RKO (cell line): ENCODE data around the gene SLC44A1.

ENCODE experiments used
- DNase-seq: peaks from one replicate; pipeline ENCODE4 v3.0.0-alpha.2; 2016; ENCODE audit warnings: low spot score

The SLC44A1 gene

DNA sequence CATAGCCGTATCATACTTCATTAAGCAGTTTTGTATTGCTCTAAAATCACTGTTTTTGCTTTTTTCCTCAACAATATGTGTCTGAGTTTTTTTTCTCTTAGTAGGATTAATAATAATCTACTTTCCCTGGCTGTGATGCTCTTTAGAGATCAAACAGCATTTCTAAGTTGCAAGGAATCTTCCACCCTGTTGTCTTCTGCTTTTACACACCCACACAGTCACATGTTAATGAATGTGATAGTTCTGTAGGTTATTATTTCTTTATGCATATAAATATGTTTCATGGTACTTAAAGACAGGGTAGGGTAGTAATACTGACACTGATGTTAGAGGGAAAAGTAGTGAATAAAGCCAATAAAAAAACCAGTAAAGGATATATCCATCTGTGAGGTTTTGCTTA lies 29.3 kb downstream of the SLC44A1 start:
- DNase-seq = no peak

GRCh38 chr9:105275111-105275510 lies 30.7 kb downstream of the SLC44A1 start:
- DNase-seq = no peak

GRCh38 chr9:105275938-105276337 lies 31.5 kb downstream of the SLC44A1 start:
- no peak for DNase-seq

DNA sequence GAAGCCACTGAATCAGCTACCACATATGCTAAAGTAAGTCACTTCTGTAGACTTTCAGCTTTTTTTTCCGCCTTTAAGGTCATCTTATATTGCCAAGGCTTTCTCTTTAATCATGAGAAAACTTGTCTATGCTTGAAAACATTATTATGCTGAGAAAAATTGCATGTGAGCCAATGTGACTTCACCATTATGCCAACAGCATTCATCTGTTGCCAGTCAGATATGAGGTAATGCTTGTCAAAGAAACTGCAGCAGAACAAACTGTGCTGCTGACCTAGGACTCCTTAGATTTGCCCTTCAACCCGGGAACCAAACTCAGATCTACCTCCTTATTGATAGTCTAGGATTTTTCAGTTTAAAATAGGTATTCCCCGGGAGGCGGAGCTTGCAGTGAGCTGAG lies 34.3 kb downstream of the SLC44A1 start:
- DNase-seq = no peak

GRCh38 chr9:105280691-105281090 lies 36.2 kb downstream of the SLC44A1 start:
- peak; percentile 48 for DNase-seq

GRCh38 chr9:105281272-105281671 lies 36.8 kb downstream of the SLC44A1 start:
- DNase-seq = no peak

DNA sequence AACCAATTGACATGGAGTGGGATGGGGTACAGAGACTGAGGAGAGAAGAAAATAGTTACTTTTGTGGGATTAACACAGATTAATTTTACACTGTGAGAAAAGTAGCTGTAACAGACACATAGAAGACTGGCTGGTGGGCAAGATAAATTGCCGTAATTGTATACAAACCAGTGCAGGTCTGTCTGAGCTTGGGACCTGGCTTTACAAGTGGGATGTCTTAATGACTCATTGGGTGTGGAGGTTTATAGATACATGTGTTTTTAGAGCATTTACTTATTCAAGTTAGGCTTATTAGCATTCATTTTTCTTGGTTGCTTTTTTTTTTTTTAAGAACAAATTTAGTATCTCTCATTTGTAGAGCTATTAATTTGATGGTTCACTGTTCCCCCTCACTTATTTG lies 37.5 kb downstream of the SLC44A1 start:
- DNase-seq = no peak

GRCh38 chr9:105282870-105283621 lies 38.6 kb downstream of the SLC44A1 start:
- DNase-seq = no peak

DNA sequence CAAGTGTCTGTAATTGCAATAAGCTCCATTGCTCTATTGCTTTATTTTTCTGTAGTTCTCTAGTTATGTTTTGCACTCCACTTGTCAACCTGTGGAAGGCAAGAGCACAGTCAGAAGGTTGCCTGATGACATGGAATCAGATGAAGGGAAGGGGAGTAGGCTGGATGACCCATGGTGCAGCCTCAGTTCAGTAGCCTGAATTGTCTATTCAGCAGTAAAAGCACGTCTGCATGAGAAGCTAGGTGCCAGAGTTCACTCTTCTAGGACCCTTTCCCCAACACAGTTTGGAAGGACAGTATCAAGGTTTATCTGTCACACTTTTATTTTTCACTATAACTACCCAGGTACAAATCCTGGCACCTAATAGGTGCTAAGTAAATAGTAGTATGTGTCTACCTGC lies 39.3 kb downstream of the SLC44A1 start:
- no peak for DNase-seq

DNA sequence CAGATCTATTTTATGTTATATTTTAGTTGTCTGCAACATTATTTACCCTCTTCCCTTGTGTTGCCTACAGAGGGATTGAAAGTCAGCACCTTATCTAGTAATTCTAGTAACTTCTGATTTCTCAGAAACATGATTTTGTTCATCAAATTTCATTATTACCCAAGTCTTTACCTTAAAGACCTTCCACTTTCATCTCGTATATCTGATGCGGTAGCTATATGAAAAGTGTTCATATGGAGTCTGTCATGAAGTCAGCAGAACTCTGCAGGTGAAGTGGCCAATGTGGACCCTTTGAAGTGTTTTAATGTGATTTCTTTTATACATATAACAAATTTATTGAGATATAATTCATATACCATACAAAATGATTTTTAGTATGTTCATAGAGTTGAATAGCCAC lies 40.0 kb downstream of the SLC44A1 start:
- no peak for DNase-seq

DNA sequence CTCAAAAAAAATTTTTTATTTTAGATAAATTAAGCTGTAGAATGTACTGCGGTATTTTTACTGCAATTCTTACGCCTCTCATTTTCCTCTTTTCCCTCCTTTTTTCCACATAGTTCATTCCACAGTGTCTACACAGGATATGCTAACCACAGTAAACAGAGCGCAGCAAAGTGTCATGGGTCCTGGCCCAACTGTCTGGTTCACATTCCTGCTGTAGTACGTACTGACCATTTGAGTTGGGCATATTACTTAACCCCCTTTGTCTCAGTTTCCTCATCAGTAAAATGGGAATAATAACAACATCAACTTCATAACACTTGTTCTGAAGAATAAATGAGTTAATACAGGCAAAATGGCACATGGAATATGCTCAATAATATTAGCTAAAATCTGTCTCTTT lies 41.6 kb downstream of the SLC44A1 start:
- DNase-seq = no peak

- DNase-seq = no peak
Measured at GRCh38 chr9:105289305-105289704, 44.9 kb downstream of the SLC44A1 start.

DNA sequence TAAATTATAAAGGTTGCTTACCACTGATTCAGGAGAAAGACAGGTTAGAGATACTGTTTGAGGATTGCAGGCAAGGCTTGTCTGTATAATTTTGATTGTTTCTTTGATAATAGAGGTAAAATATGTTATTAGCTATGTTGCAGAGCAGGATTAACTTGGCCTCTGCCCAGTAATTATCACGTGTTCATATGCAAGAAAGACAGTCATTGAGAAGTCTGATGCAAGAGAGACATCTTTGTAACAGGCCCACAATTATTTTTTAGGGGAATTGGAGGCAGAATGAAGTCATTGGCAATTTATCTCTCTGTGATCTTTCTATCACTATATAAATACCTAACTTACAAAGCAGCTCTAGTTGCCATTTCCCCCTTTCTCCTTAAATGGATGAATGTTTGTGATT lies 46.0 kb downstream of the SLC44A1 start:
- DNase-seq = no peak

DNA sequence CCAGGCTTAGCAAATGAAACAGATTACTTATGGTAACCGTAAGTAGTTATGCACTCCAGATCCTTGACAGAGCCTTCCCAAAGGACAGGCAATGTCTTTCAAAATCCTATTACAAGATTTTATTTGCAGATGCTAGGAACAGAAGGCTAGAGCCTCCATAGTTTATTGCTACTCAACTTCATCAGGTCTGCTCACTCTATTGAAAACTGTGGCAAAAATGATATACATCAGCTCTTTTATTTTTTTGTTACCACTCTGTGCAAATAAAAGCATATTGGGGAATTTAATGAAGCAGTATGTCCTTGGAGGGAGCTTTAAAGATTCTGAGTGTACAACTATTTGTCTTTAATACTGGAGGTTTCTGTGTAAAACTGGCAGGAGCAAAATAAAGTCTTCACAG lies 46.5 kb downstream of the SLC44A1 start:
- DNase-seq = no peak

GRCh38 chr9:105291422-105291859 lies 47.0 kb downstream of the SLC44A1 start:
- DNase-seq = no peak

DNA sequence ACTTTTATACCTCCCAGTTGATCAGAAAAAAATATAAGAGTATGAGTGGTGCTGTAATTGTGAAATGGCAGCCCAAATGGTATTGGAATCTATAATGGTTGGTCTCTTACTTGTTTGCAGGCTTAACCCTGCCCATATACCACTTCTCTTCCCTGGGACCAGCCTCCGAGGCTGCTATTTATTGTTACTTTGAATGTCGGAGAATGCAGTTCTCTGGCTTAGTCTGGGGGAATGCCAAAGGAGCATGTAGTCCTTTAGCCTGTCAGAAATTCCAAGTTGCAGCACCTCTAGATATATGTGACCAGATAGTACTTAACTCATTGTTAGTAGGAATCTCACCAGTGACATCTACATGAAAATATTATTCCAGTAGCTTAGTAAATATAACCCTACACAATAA lies 47.5 kb downstream of the SLC44A1 start:
- DNase-seq = no peak

GRCh38 chr9:105293408-105293807 lies 49.0 kb downstream of the SLC44A1 start:
- DNase-seq = no peak

- DNase-seq = no peak
Measured at GRCh38 chr9:105295201-105295550, 50.7 kb downstream of the SLC44A1 start.

- DNase-seq = no peak
Measured at GRCh38 chr9:105295986-105296385, 51.5 kb downstream of the SLC44A1 start.

GRCh38 chr9:105296445-105296844 lies 52.0 kb downstream of the SLC44A1 start:
- no peak for DNase-seq

DNA sequence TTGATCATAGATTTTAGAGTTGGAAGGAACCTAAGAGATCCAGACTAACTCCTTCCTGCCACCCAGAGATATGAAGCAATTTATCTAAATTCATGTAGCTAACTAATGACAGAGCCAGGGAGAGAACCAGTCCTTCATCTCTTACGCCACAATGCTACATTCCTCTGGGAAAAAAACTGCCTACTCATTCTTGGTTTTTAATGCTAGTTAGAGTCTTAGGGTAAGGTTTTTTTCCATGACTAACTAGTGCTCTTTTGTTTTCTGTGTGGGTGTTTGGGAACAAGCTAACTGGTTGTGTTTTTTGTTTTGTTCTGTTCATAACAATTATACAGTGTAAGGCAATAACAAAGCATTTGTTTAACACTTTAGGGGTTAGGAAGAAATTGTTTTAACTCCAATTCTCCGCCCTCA lies 52.4 kb downstream of the SLC44A1 start:
- peak; percentile 64 for DNase-seq

GRCh38 chr9:105297442-105298075 lies 53.1 kb downstream of the SLC44A1 start:
- DNase-seq = no peak

DNA sequence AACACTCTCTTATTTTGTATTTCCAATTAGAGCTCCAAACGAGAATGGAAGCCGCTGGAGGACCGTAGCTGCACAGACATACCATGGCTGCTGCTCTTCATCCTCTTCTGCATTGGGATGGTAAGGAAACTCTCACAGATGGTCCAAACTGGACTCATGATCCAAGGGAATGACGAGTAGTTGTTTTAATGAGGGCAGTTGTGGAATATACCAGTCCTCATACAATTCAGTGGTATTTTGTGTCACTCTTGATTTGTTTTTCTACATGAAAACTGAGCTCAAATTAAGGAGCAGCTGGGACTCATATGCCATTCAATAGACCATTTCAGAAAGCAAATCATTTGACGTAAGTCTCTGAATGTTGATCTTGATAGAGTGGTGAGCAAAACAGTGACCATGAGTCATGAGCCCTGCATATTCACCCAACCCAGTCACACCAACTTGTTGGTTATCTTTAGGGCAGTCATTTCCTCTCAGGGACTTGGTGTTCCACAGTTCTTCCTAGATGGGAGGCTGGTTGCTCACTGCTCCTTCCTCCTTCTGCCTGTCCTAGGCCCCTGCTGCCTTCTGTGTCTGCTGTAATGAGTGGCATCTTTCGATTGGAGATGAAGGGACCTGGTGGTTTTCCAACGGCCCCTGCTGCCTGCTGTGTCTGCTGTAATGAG lies 54.9 kb downstream of the SLC44A1 start:
- peak; percentile 96 for DNase-seq
